Measurements from ENCODE around the gene ZNF184.

Gene ZNF184

GRCh38 chr6:27414996-27415395 is 57.9 kb downstream of the ZNF184 start:
- ChIA-PET CTCF (no interaction called here), POLR2A (no interaction called here)
- no peak for DNase-seq (ENCODE audit: extremely low spot score)
- no peak for TF ChIP-seq CTCF (IDR thresholded peaks at IDR 0.05; ENCODE audit: control extremely low read depth, extremely low read depth, low read depth, missing control alignments)

- ChIA-PET CTCF (no interaction called here), POLR2A (no interaction called here)
- DNase-seq (ENCODE audit: extremely low spot score) = no peak
- no peak for TF ChIP-seq CTCF (IDR thresholded peaks at IDR 0.05; ENCODE audit: control extremely low read depth, extremely low read depth, low read depth, missing control alignments)
Observed at GRCh38 chr6:27414300-27414699, 58.6 kb downstream of the ZNF184 start.

GRCh38 chr6:27407153-27407814 is 65.6 kb downstream of the ZNF184 start:
- CTCF ChIA-PET = interaction anchor here (0.7 kb wide), 1 partner anchor 22 kb away, joined by 3 read pairs; no protein-coding TSS in a partner anchor
- no peak for TF ChIP-seq CTCF (IDR thresholded peaks at IDR 0.05; ENCODE audit: control extremely low read depth, extremely low read depth, low read depth, missing control alignments)
- POLR2A ChIA-PET = no interaction called here
- no peak for DNase-seq (ENCODE audit: extremely low spot score)

DNA sequence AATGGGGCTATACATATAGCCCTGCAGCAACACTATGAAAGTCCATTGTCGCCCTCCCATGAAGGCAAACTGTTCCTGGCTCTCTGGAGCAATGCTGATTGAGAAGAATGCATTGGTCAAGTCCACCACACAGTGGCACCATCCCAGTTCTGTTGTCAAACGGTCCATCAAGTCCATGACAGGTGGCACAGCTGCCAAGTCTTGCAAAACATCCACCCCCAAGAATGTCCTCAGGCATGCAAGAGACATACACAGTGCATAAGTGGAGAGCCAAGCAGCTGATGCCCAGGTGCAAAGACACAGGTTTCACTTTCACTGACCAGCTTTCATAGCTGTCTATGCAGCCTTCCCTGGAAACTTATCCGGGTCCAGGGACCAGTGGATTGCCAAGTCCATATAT is 66.8 kb downstream of the ZNF184 start:
- ChIA-PET POLR2A (no interaction called here), CTCF (no interaction called here)
- no peak for TF ChIP-seq CTCF (IDR thresholded peaks at IDR 0.05; ENCODE audit: control extremely low read depth, extremely low read depth, low read depth, missing control alignments)
- DNase-seq (ENCODE audit: extremely low spot score) = no peak

GRCh38 chr6:27400877-27401642 is 71.8 kb downstream of the ZNF184 start:
- POLR2A ChIA-PET = no interaction called here
- no peak for TF ChIP-seq CTCF (IDR thresholded peaks at IDR 0.05; ENCODE audit: control extremely low read depth, extremely low read depth, low read depth, missing control alignments)
- CTCF ChIA-PET = interaction anchor here (1.4 kb wide), 1 partner anchor 9 kb away, joined by 3 read pairs; no protein-coding TSS in a partner anchor
- DNase-seq (ENCODE audit: extremely low spot score) = no peak

Data from GM10248 (cell line).